ENCODE results near the gene CFAP43.

DNA sequence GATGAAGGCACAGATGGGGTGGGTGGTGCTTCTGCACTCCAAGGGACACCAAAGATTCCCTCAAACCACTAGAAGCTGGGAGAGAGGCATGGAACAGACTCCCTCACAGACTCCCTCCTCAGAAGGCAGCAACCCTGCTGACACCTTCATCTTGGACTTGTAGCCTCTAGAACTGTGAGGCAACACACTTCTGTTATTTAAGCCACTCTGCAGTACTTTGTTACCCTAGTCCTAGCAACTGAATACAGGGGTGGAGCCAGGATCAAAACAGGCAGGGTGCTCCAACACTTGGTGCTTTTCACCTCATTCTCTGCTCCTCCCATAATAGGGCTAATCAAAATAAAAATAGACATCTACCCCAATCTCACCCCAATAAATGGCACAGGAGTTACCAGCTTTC is 20.2 kb upstream of the CFAP43 start:
- TF ChIP-seq POLR2A (IDR thresholded peaks at IDR 0.05) (no peak), EP300 (IDR thresholded peaks at IDR 0.05) (no peak)
- TF ChIP-seq, protein P1, sequence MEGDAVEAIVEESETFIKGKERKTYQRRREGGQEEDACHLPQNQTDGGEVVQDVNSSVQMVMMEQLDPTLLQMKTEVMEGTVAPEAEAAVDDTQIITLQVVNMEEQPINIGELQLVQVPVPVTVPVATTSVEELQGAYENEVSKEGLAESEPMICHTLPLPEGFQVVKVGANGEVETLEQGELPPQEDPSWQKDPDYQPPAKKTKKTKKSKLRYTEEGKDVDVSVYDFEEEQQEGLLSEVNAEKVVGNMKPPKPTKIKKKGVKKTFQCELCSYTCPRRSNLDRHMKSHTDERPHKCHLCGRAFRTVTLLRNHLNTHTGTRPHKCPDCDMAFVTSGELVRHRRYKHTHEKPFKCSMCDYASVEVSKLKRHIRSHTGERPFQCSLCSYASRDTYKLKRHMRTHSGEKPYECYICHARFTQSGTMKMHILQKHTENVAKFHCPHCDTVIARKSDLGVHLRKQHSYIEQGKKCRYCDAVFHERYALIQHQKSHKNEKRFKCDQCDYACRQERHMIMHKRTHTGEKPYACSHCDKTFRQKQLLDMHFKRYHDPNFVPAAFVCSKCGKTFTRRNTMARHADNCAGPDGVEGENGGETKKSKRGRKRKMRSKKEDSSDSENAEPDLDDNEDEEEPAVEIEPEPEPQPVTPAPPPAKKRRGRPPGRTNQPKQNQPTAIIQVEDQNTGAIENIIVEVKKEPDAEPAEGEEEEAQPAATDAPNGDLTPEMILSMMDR (IDR thresholded peaks at IDR 0.05), result no peak

Data from sigmoid colon (tissue), 4 donors.